K562 (cell line): ENCODE measurements around the gene BLOC1S3. TPM values are rescaled to one million over a fixed set of nuclear protein-coding genes. Genes with fewer than 3 reads are reported as not detected.
A peak's percentile ranks its signal among the peaks of the same experiment; 100 is the strongest.

Experiments
- ELF2 ChIP-seq: fragments of 250-450 bp; sonication (Bioruptor Pico); IDR thresholded peaks from 2 replicates; pipeline ENCODE4 v1.5.0; 2021; ENCODE audit warnings: mild to moderate bottlenecking
- KLF16 ChIP-seq: IDR thresholded peaks from 2 replicates; pipeline ENCODE4 v1.6.1; 2016; ENCODE audit warnings: antibody characterized with exemption
- RBM34 ChIP-seq: fragments of 200-400 bp; formaldehyde crosslinking; IDR thresholded peaks from 2 replicates; pipeline ENCODE4 v1.6.1; 2018; ENCODE audit warnings: low read length, borderline replicate concordance; ENCODE audit not compliant: insufficient read depth
- ZNF263 ChIP-seq: sonication (generic); formaldehyde crosslinking; IDR thresholded peaks from 2 replicates; pipeline ENCODE4 v1.8.0; 2022; ENCODE audit warnings: mild to moderate bottlenecking, missing genetic modification reagents, borderline replicate concordance
- polyA plus RNA-seq, 8 experiments: library from polyadenylated mRNA; depleted of rRNA in 4 of 8; stranded (reverse) in 5 of 8; unstranded in 3 of 8; fragments of >200 nt; fragmentation: Nextera tagmentation in 2 of 8; fragmentation: Illumina TruSeq in 1 of 8; extraction: Ambion mirVana in 2 of 8; extraction: Trizol in 1 of 8; gene quantifications; 2 replicates each; pipeline versions ENCODE4 v1.2.1 to v1.2.3, GENCODE V29; 2011 to 2014; ENCODE audit warnings: inconsistent platforms in 1 of 8, missing spikeins in 1 of 8
- total RNA-seq, 7 experiments: library from RNA; depleted of rRNA in 6 of 7; stranded (reverse); fragments of >200 nt in 6 of 7; fragmentation: Illumina TruSeq in 2 of 7; extraction: Trizol in 2 of 7; gene quantifications; 2 replicates each; pipeline versions ENCODE4 v1.2.1 to v1.2.3, GENCODE V29; 2011 to 2021; ENCODE audit warnings: low replicate concordance in 1 of 7
- TF ChIP-seq, protein P1 (sequence below): IDR thresholded peaks from 2 replicates; pipeline ENCODE4 v1.6.1; 2011; ENCODE audit not compliant: insufficient read length; ENCODE audit errors: extremely low read depth
- TF ChIP-seq, protein P2 (sequence below): sonication (generic); formaldehyde crosslinking; IDR thresholded peaks from 2 replicates; pipeline ENCODE4 v1.8.1; 2023; ENCODE audit warnings: mild to moderate bottlenecking, missing genetic modification reagents
- TF ChIP-seq, protein P3 (sequence below): IDR thresholded peaks from 2 replicates; pipeline ENCODE4 v1.6.1; 2016; ENCODE audit warnings: missing genetic modification characterization, missing compliant biosample characterization
- TF ChIP-seq, protein P4 (sequence below): fragments of 450-650 bp; IDR thresholded peaks from 2 replicates; pipeline ENCODE4 v1.6.1; 2016; ENCODE audit warnings: low read depth
- TF ChIP-seq, protein P5 (sequence below), 2 experiments: IDR thresholded peaks in 1 of 2; conservative IDR thresholded peaks in 1 of 2; 2 replicates each; pipeline ENCODE4 v1.6.1; 2016; ENCODE audit warnings: low read depth in 2 of 2, mild to moderate bottlenecking in 1 of 2, missing compliant biosample characterization in 1 of 2, missing genetic modification characterization in 1 of 2, moderate library complexity in 1 of 2
- TF ChIP-seq, protein P6 (sequence below): fragments of 450-650 bp; formaldehyde crosslinking; IDR thresholded peaks from 2 replicates; pipeline ENCODE4 v1.4.0; 2020; ENCODE audit warnings: mild to moderate bottlenecking, moderate library complexity

BLOC1S3 gene
- total and polyA plus RNA-seq, 9 of the 15 experiments (the other 6 are each of a cell fraction or from before 2014, with no cell fraction given) = 3.9 to 20.2 (median 10.4) TPM

DNA sequence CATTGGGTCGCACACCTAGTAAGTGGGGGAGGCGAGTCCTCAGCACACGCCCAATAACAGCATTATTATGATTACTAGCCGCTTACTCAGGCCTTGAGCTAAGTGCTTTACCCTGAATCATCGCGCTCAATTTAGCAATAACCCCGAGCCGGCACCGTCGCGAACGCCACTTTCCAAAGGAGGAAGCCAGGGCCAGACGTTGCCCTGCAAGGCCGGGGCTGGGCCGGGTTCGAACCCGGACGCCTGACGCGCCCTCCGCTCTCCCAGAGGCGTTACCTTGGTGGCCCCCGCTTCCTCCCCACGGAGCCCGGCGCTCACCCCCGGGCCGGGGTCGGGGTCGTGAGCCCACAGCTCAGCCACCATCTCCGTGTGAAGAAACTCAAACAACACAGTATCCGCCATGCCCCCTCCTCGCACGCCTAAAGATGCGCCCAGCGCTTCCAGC lies 745 bp upstream of the BLOC1S3 start, which contains the start of gene TRAPPC6A (continued):
- TF ChIP-seq, protein P1, sequence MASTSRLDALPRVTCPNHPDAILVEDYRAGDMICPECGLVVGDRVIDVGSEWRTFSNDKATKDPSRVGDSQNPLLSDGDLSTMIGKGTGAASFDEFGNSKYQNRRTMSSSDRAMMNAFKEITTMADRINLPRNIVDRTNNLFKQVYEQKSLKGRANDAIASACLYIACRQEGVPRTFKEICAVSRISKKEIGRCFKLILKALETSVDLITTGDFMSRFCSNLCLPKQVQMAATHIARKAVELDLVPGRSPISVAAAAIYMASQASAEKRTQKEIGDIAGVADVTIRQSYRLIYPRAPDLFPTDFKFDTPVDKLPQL = no peak
- TF ChIP-seq RBM34 (no peak), ELF2 (CRISPR knock-in tag) (no peak), ZNF263 (CRISPR knock-in tag) (no peak), KLF16 (no peak)
- TF ChIP-seq, protein P2, sequence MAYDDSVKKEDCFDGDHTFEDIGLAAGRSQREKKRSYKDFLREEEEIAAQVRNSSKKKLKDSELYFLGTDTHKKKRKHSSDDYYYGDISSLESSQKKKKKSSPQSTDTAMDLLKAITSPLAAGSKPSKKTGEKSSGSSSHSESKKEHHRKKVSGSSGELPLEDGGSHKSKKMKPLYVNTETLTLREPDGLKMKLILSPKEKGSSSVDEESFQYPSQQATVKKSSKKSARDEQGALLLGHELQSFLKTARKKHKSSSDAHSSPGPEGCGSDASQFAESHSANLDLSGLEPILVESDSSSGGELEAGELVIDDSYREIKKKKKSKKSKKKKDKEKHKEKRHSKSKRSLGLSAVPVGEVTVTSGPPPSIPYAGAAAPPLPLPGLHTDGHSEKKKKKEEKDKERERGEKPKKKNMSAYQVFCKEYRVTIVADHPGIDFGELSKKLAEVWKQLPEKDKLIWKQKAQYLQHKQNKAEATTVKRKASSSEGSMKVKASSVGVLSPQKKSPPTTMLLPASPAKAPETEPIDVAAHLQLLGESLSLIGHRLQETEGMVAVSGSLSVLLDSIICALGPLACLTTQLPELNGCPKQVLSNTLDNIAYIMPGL (CRISPR knock-in tag) = 0 out of 2 replicates have a peak, but pooled peaks have one; percentile 5
- TF ChIP-seq, protein P3, sequence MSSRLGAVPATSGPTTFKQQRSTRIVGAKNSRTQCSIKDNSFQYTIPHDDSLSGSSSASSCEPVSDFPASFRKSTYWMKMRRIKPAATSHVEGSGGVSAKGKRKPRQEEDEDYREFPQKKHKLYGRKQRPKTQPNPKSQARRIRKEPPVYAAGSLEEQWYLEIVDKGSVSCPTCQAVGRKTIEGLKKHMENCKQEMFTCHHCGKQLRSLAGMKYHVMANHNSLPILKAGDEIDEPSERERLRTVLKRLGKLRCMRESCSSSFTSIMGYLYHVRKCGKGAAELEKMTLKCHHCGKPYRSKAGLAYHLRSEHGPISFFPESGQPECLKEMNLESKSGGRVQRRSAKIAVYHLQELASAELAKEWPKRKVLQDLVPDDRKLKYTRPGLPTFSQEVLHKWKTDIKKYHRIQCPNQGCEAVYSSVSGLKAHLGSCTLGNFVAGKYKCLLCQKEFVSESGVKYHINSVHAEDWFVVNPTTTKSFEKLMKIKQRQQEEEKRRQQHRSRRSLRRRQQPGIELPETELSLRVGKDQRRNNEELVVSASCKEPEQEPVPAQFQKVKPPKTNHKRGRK (tag) = no peak
- TF ChIP-seq, protein P4, sequence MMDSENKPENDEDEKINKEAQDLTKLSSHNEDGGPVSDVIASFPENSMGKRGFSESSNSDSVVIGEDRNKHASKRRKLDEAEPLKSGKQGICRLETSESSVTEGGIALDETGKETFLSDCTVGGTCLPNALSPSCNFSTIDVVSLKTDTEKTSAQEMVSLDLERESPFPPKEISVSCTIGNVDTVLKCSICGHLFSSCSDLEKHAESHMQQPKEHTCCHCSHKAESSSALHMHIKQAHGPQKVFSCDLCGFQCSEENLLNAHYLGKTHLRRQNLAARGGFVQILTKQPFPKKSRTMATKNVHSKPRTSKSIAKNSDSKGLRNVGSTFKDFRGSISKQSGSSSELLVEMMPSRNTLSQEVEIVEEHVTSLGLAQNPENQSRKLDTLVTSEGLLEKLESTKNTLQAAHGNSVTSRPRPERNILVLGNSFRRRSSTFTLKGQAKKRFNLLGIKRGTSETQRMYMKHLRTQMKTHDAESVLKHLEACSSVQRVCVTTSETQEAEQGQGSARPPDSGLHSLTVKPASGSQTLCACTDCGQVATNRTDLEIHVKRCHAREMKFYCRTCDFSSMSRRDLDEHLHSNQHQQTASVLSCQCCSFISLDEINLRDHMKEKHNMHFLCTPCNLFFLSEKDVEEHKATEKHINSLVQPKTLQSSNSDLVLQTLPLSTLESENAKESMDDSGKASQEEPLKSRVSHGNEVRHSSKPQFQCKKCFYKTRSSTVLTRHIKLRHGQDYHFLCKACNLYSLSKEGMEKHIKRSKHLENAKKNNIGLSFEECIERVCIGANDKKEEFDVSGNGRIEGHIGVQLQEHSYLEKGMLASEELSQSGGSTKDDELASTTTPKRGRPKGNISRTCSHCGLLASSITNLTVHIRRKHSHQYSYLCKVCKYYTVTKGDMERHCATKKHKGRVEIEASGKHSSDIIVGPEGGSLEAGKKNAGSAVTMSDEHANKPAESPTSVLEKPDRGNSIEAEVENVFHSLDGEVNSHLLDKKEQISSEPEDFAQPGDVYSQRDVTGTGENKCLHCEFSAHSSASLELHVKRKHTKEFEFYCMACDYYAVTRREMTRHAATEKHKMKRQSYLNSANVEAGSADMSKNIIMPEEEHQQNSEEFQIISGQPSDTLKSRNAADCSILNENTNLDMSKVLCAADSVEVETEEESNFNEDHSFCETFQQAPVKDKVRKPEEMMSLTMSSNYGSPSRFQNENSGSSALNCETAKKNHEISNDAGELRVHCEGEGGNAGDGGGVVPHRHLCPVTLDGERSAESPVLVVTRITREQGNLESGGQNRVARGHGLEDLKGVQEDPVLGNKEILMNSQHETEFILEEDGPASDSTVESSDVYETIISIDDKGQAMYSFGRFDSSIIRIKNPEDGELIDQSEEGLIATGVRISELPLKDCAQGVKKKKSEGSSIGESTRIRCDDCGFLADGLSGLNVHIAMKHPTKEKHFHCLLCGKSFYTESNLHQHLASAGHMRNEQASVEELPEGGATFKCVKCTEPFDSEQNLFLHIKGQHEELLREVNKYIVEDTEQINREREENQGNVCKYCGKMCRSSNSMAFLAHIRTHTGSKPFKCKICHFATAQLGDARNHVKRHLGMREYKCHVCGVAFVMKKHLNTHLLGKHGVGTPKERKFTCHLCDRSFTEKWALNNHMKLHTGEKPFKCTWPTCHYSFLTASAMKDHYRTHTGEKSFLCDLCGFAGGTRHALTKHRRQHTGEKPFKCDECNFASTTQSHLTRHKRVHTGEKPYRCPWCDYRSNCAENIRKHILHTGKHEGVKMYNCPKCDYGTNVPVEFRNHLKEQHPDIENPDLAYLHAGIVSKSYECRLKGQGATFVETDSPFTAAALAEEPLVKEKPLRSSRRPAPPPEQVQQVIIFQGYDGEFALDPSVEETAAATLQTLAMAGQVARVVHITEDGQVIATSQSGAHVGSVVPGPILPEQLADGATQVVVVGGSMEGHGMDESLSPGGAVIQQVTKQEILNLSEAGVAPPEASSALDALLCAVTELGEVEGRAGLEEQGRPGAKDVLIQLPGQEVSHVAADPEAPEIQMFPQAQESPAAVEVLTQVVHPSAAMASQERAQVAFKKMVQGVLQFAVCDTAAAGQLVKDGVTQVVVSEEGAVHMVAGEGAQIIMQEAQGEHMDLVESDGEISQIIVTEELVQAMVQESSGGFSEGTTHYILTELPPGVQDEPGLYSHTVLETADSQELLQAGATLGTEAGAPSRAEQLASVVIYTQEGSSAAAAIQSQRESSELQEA = no peak
- TF ChIP-seq, protein P5, sequence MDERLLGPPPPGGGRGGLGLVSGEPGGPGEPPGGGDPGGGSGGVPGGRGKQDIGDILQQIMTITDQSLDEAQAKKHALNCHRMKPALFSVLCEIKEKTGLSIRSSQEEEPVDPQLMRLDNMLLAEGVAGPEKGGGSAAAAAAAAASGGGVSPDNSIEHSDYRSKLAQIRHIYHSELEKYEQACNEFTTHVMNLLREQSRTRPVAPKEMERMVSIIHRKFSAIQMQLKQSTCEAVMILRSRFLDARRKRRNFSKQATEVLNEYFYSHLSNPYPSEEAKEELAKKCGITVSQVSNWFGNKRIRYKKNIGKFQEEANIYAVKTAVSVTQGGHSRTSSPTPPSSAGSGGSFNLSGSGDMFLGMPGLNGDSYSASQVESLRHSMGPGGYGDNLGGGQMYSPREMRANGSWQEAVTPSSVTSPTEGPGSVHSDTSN (CRISPR knock-in tag; IDR thresholded peaks at IDR 0.05; ENCODE audit: low read depth) = no peak
- TF ChIP-seq, protein P5 (tag; conservative IDR thresholded peaks at IDR 0.05; ENCODE audit: low read depth) = no peak
- TF ChIP-seq, protein P6, sequence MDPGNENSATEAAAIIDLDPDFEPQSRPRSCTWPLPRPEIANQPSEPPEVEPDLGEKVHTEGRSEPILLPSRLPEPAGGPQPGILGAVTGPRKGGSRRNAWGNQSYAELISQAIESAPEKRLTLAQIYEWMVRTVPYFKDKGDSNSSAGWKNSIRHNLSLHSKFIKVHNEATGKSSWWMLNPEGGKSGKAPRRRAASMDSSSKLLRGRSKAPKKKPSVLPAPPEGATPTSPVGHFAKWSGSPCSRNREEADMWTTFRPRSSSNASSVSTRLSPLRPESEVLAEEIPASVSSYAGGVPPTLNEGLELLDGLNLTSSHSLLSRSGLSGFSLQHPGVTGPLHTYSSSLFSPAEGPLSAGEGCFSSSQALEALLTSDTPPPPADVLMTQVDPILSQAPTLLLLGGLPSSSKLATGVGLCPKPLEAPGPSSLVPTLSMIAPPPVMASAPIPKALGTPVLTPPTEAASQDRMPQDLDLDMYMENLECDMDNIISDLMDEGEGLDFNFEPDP = no peak
